ENCODE data around the gene TVP23C.
"Not testable (repeated sequence)": the region's sequence is repeated elsewhere in the genome, so short reads cannot be mapped to it uniquely, and the experiment has no call there.

GRCh38 chr17:15583313-15583712 is 20.0 kb upstream of the TVP23C start:
- TF ChIP-seq, protein P1, sequence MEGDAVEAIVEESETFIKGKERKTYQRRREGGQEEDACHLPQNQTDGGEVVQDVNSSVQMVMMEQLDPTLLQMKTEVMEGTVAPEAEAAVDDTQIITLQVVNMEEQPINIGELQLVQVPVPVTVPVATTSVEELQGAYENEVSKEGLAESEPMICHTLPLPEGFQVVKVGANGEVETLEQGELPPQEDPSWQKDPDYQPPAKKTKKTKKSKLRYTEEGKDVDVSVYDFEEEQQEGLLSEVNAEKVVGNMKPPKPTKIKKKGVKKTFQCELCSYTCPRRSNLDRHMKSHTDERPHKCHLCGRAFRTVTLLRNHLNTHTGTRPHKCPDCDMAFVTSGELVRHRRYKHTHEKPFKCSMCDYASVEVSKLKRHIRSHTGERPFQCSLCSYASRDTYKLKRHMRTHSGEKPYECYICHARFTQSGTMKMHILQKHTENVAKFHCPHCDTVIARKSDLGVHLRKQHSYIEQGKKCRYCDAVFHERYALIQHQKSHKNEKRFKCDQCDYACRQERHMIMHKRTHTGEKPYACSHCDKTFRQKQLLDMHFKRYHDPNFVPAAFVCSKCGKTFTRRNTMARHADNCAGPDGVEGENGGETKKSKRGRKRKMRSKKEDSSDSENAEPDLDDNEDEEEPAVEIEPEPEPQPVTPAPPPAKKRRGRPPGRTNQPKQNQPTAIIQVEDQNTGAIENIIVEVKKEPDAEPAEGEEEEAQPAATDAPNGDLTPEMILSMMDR (IDR thresholded peaks at IDR 0.05), result not testable (repeated sequence)
- TF ChIP-seq POLR2A (IDR thresholded peaks at IDR 0.05), result not testable (repeated sequence)

Measured in uterus (tissue), 2 donors.